ENCODE results near the gene STRIT1. TPM values are rescaled to one million over a fixed set of nuclear protein-coding genes. Genes with fewer than 3 reads are reported as not detected.

STRIT1 gene
- total RNA-seq, 1 experiment from 2014 or later: not detected

GRCh38 chr3:155248531-155249187, 44.8 kb downstream of the STRIT1 start:
- Histone ChIP-seq H3F3A (ENCODE audit: low read length, unreplicated experiment) (no peaks in the 10 kb centered on the region), H3K4me2 (ENCODE audit: low read length) (no peak overlapping the region), H3K79me2 (ENCODE audit: low read length) (no peaks in the 10 kb centered on the region), H3K27me3 (ENCODE audit: low read length) (no peaks in the 10 kb centered on the region), H3K9me2 (replicated peaks; ENCODE audit: low read length) (no peaks in the 10 kb centered on the region), H3K4me3 (ENCODE audit: low read length) (no peak overlapping the region), H4K20me1 (ENCODE audit: low read length) (no peaks in the 10 kb centered on the region), H3K9ac (ENCODE audit: low read length) (no peak overlapping the region), H2AFZ (ENCODE audit: low read length) (no peak overlapping the region), H3K27ac (ENCODE audit: low read length) (no peak overlapping the region), H3K9me3 (ENCODE audit: low read length) (no peaks in the 10 kb centered on the region), H3K4me1 (ENCODE audit: insufficient read depth, low read length) (peaks cover 9% of the 10 kb centered on the region), H3K36me3 (ENCODE audit: low read depth, low read length) (no peaks in the 10 kb centered on the region)
- intact Hi-C loops (cut with micrococcal nuclease): no loop called here
- TF ChIP-seq EZH2phosphoT487 (IDR thresholded peaks at IDR 0.05; ENCODE audit: borderline replicate concordance, low read length) (no peak), EZH2 (IDR thresholded peaks at IDR 0.05; ENCODE audit: low read length, unreplicated experiment) (no peak), CTCF (conservative IDR thresholded peaks at IDR 0.05; ENCODE audit: low read depth, low read length) (no peak)
- POLR2A ChIA-PET (ENCODE audit: unreplicated experiment): no interaction called here
- BruUV-seq (replicated peaks): no TSS peak
- DNase-seq: no peak
- CTCF ChIA-PET: no interaction called here
- ATAC-seq: no peak

- POLR2A ChIA-PET (ENCODE audit: unreplicated experiment): no interaction called here
- Histone ChIP-seq H3K27me3 (ENCODE audit: low read length) (no peaks in the 10 kb centered on the region), H3K4me1 (ENCODE audit: insufficient read depth, low read length) (peaks cover 14% of the 10 kb centered on the region), H3K79me2 (ENCODE audit: low read length) (no peaks in the 10 kb centered on the region), H3K36me3 (ENCODE audit: low read depth, low read length) (no peaks in the 10 kb centered on the region), H3K27ac (ENCODE audit: low read length) (no peak overlapping the region), H3F3A (ENCODE audit: low read length, unreplicated experiment) (no peaks in the 10 kb centered on the region), H3K4me2 (ENCODE audit: low read length) (no peak overlapping the region), H3K9me2 (replicated peaks; ENCODE audit: low read length) (no peaks in the 10 kb centered on the region), H3K9ac (ENCODE audit: low read length) (no peak overlapping the region), H4K20me1 (ENCODE audit: low read length) (no peaks in the 10 kb centered on the region), H3K9me3 (ENCODE audit: low read length) (no peaks in the 10 kb centered on the region), H3K4me3 (ENCODE audit: low read length) (no peak overlapping the region), H2AFZ (ENCODE audit: low read length) (no peak overlapping the region)
- DNase-seq (no peak), ATAC-seq (no peak)
- TF ChIP-seq EZH2phosphoT487 (IDR thresholded peaks at IDR 0.05; ENCODE audit: borderline replicate concordance, low read length) (no peak), CTCF (conservative IDR thresholded peaks at IDR 0.05; ENCODE audit: low read depth, low read length) (no peak), EZH2 (IDR thresholded peaks at IDR 0.05; ENCODE audit: low read length, unreplicated experiment) (no peak)
- intact Hi-C loops (cut with micrococcal nuclease): no loop called here
- CTCF ChIA-PET: no interaction called here
- BruUV-seq (replicated peaks): no TSS peak
Measured at GRCh38 chr3:155244699-155245098, 48.8 kb downstream of the STRIT1 start.

GRCh38 chr3:155244216-155244615, 49.3 kb downstream of the STRIT1 start:
- Histone ChIP-seq H3K4me3 (ENCODE audit: low read length) (no peak overlapping the region), H2AFZ (ENCODE audit: low read length) (no peak overlapping the region), H3K9ac (ENCODE audit: low read length) (no peak overlapping the region), H3K9me3 (ENCODE audit: low read length) (no peaks in the 10 kb centered on the region), H3K4me1 (ENCODE audit: insufficient read depth, low read length) (peaks cover 14% of the 10 kb centered on the region), H3K27ac (ENCODE audit: low read length) (peak overlapping the region; percentile 18), H3K36me3 (ENCODE audit: low read depth, low read length) (no peaks in the 10 kb centered on the region), H3F3A (ENCODE audit: low read length, unreplicated experiment) (no peaks in the 10 kb centered on the region), H4K20me1 (ENCODE audit: low read length) (no peaks in the 10 kb centered on the region), H3K4me2 (ENCODE audit: low read length) (no peak overlapping the region), H3K9me2 (replicated peaks; ENCODE audit: low read length) (no peaks in the 10 kb centered on the region), H3K27me3 (ENCODE audit: low read length) (no peaks in the 10 kb centered on the region), H3K79me2 (ENCODE audit: low read length) (no peaks in the 10 kb centered on the region)
- ChIA-PET POLR2A (ENCODE audit: unreplicated experiment) (no interaction called here), CTCF (no interaction called here)
- DNase-seq: no peak
- BruUV-seq (replicated peaks): no TSS peak
- TF ChIP-seq EZH2phosphoT487 (IDR thresholded peaks at IDR 0.05; ENCODE audit: borderline replicate concordance, low read length) (no peak), EZH2 (IDR thresholded peaks at IDR 0.05; ENCODE audit: low read length, unreplicated experiment) (no peak), CTCF (conservative IDR thresholded peaks at IDR 0.05; ENCODE audit: low read depth, low read length) (no peak)
- intact Hi-C loops (cut with micrococcal nuclease): no loop called here
- ATAC-seq: no peak
